KMS-11 (cell line): ENCODE data around the gene GMCL2.

Experiments used
- H2AFZ ChIP-seq: fragments of 200-600 bp; sonication (generic); 2 replicates; pipeline ENCODE4 v1.6.1; 2016; ENCODE audit warnings: antibody characterized with exemption, mixed run types, low read depth
- H3K27ac ChIP-seq: fragments of 200-600 bp; sonication (generic); 2 replicates; pipeline ENCODE4 v1.6.1; 2016; ENCODE audit warnings: mild to moderate bottlenecking, mixed run types
- H3K27me3 ChIP-seq: fragments of 200-600 bp; sonication (generic); 2 replicates; pipeline ENCODE4 v1.6.1; 2017; ENCODE audit warnings: mild to moderate bottlenecking, low read depth, mixed run types, moderate library complexity; ENCODE audit not compliant: insufficient read depth
- H3K36me3 ChIP-seq: fragments of 200-600 bp; sonication (generic); 2 replicates; pipeline ENCODE4 v1.6.1; 2017; ENCODE audit warnings: mild to moderate bottlenecking, mixed run types; ENCODE audit not compliant: insufficient read depth
- H3K4me1 ChIP-seq: fragments of 200-600 bp; sonication (generic); 2 replicates; pipeline ENCODE4 v1.6.1; 2016; ENCODE audit warnings: mild to moderate bottlenecking, low read depth, mixed run types; ENCODE audit not compliant: poor library complexity, severe bottlenecking
- H3K4me2 ChIP-seq: fragments of 200-600 bp; sonication (generic); 2 replicates; pipeline ENCODE4 v1.7.0; 2016; ENCODE audit warnings: mild to moderate bottlenecking, mixed run types
- H3K4me3 ChIP-seq: fragments of 200-600 bp; sonication (generic); IDR thresholded peaks from 2 replicates; pipeline ENCODE4 v1.6.1; 2017; ENCODE audit warnings: low read depth, low read length, mixed read lengths; ENCODE audit not compliant: insufficient read depth
- H3K79me2 ChIP-seq: fragments of 200-600 bp; sonication (generic); 2 replicates; pipeline ENCODE4 v1.6.1; 2016; ENCODE audit warnings: low read depth, mixed run types; ENCODE audit not compliant: insufficient read depth
- H3K9ac ChIP-seq: fragments of 200-600 bp; sonication (generic); 2 replicates; pipeline ENCODE4 v1.6.1; 2016; ENCODE audit warnings: mild to moderate bottlenecking, mixed run types
- H4K20me1 ChIP-seq: fragments of 200-600 bp; sonication (generic); 2 replicates; pipeline ENCODE4 v1.6.1; 2016; ENCODE audit warnings: mild to moderate bottlenecking, mixed run types; ENCODE audit not compliant: insufficient read depth
- CTCF ChIP-seq: fragments of 200-600 bp; sonication (generic); conservative IDR thresholded peaks from 2 replicates; pipeline ENCODE4 v1.6.1; 2017; ENCODE audit warnings: low read depth, mild to moderate bottlenecking, antibody characterized with exemption, low read length, moderate library complexity, mixed read lengths

The GMCL2 gene

GRCh38 chr5:178207183-178207916 is 20.2 kb upstream of the GMCL2 start:
- Histone ChIP-seq H3K27ac (no peak overlapping the region; the same call in 1 of the 2 replicates), H3K4me1 (peaks cover 5% of the 10 kb centered on the region), H4K20me1 (peaks cover 37% of the 10 kb centered on the region)

GRCh38 chr5:178206166-178207101 is 19.3 kb upstream of the GMCL2 start:
- H3K79me2 ChIP-seq: peaks cover 48% of the 10 kb centered on the region
- H3K4me2 ChIP-seq: peak overlapping the region; percentile 88

More at GRCh38 chr5:178207183-178207916, 20.2 kb upstream of the GMCL2 start:
- Histone ChIP-seq H3K27me3 (no peaks in the 10 kb centered on the region), H3K79me2 (peaks cover 48% of the 10 kb centered on the region), H3K4me2 (no peak overlapping the region), H3K36me3 (peaks cover 14% of the 10 kb centered on the region; the same call in 1 of the 2 replicates), H2AFZ (no peak overlapping the region), H3K4me3 (no peak overlapping the region), H3K9ac (no peak overlapping the region)
- no peak for TF ChIP-seq CTCF

GRCh38 chr5:178205749-178206047 is 18.5 kb upstream of the GMCL2 start:
- Histone ChIP-seq H3K79me2 (peaks cover 48% of the 10 kb centered on the region), H2AFZ (no peak overlapping the region), H3K9ac (peak overlapping the region; percentile 90; the same call in 1 of the 2 replicates), H3K4me3 (no peak overlapping the region), H3K4me1 (peaks cover 5% of the 10 kb centered on the region), H4K20me1 (peaks cover 37% of the 10 kb centered on the region), H3K4me2 (peak overlapping the region; percentile 88), H3K36me3 (peaks cover 14% of the 10 kb centered on the region; the same call in 1 of the 2 replicates), H3K27me3 (no peaks in the 10 kb centered on the region), H3K27ac (no peak overlapping the region; the same call in 1 of the 2 replicates)
- no peak for TF ChIP-seq CTCF

More at GRCh38 chr5:178206166-178207101, 19.3 kb upstream of the GMCL2 start:
- peaks cover 5% of the 10 kb centered on the region for H3K4me1 ChIP-seq
- H3K27me3 ChIP-seq: no peaks in the 10 kb centered on the region
- peaks cover 37% of the 10 kb centered on the region for H4K20me1 ChIP-seq
- H2AFZ ChIP-seq: no peak overlapping the region
- H3K9ac ChIP-seq: peak overlapping the region; percentile 90; the same call in 1 of the 2 replicates
- H3K4me3 ChIP-seq: no peak overlapping the region
- peaks cover 14% of the 10 kb centered on the region; the same call in 1 of the 2 replicates for H3K36me3 ChIP-seq
- no peak overlapping the region; the same call in 1 of the 2 replicates for H3K27ac ChIP-seq
- TF ChIP-seq CTCF: no peak

GRCh38 chr5:178204935-178205748 is 18.0 kb upstream of the GMCL2 start:
- Histone ChIP-seq H3K36me3 (peaks cover 14% of the 10 kb centered on the region; the same call in 1 of the 2 replicates), H3K9ac (peak overlapping the region; percentile 90), H3K79me2 (peaks cover 48% of the 10 kb centered on the region), H4K20me1 (peaks cover 37% of the 10 kb centered on the region), H3K4me1 (peaks cover 5% of the 10 kb centered on the region), H3K4me2 (peak overlapping the region; percentile 88), H3K27ac (peak overlapping the region; percentile 79), H2AFZ (no peak overlapping the region), H3K27me3 (no peaks in the 10 kb centered on the region), H3K4me3 (no peak overlapping the region)
- TF ChIP-seq CTCF: no peak
